8988T (cell line): ENCODE measurements around the gene NUP50.
"Not testable (repeated sequence)": the region's sequence is repeated elsewhere in the genome, so short reads cannot be mapped to it uniquely, and the experiment has no call there.

ENCODE experiments used
- DNase-seq: peaks from one replicate; pipeline ENCODE4 v3.0.0; 2011

Gene NUP50

DNA sequence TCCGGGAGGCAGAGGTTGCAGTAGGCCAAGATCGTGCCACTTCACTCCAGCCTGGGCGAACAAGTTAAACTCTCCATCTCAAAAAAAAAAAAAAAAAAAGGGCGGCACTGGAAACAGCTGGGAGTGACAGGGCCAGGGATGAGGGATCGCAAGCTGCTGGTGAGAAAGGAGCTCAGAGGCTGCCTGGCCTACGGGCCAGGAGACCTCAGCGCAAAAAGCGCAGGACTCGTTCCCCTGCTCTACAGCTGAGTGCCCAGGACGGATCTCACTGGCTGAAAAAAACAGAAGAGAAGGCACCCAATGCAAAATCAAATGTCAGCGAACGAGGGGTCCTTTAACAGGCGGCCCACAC lies 650 bp upstream of the NUP50 start:
- DNase-seq: no peak

DNA sequence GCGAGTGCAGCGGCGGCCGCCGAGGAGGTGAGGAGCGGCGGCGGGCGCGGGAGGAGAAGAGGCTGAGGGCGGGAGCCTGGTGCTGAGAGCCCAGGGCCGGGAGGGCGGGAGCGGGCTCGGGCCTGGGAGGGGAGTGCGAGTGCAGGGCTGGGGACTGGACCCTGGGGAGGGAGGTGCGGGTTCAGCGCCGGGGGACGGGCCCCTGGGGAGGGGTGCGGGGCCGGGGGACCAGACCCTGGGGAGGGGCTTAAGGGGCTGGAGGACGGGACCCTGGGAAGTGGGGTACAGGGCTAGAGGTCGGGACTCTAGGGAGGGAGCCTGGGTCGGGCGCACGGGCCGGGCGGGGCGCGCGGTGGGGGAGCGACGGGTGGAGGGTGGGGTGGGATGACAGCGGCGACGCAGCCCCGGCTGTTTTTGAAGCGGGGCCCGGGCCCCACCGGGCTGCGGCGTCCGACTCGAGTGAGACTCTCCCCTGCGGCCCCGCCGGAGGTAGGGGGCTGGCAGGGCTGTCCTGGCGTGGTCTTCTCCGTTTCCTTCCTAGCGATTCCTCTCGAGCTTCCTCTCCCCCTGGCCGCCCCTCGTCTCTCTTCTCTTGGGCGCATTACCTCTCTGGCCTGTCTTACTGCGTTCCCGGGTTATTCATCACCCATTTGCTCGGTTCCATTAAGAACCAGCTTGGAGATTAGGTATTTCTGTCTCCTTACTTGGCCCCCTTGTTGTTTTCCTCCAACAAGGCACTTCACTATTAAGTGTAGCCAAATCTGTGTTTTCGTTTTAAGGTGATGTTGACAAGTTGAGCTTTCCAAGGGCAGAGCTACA lies 754 bp downstream of the NUP50 start:
- DNase-seq: no peak

DNA sequence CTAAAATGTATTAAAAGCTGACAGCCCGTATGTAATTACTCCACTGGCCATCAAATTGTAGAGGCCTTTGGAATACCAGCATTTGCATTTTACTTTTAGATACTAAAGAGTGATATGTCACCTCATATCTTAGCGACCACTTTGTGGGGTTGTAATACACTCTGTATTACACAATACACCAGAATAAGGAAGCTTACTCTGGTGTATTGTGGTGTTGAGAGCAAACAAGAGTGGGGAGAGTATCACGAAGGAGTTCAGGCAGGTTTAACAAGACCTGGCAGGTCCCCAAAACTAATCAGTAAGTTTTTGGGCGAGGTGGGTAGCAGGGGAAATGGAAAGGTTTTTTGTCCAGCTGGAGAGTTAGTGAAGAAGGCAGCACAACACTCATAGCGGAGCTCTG lies 3.2 kb downstream of the NUP50 start:
- no peak for DNase-seq

DNA sequence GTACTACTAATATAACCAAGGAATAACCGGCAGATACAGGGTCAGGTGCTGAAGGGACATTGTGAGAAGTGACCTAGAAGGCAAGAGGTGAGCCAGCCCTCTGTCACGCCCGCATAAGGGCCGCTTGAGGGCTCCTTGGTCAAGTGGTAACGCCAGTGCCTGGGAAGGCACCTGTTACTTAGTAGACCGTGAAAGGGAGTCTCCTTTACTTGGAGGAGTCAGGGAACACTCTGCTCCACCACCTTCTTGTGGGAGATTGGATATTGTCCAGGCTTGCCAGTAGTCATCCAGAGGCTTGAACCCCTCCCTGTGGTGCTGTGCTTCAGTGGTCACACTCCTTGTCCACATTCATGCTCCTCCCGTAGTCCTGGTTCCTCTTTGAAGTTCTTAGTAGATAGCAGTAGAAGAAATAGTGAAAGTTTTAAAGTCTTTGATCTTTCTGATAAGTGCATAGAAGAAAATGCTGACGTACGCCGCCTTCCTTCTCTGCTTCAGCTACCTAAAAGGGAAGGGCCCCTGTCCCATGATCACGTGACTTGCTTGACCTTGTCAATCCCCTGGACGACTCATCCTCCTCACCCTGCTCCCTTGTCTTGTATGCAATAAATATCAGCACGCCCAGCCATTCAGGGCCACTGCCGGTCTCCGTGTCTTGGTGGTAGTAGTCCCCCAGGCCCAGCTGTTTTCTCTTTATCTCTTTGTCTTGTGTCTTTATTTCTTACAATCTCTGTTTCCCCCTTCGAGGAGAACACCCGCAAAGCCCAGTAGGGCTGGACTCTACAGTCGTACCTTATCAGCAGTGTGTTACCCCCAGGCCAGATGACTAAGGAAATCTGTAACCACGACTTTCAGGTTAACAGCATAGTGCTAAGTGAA lies 6.1 kb downstream of the NUP50 start:
- no peak for DNase-seq

DNA sequence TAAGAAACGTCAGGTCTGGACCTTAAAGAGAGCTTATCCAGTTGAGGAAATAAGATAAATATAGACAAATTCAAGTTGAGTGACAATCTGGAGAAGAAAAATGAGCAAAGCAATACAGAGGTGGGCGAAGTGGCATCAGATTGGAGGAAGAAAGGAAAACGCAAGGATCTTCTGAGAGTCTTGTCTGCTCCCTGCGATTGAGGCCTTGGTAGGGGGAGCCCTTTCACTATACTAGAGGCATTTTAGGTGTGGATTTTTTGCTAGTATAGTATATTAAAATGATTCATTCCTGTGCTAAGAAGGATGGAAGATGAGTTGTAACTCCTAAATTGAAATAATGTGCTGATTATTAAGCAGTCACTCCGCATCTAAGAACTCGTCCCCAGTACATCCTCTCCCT lies 8.1 kb downstream of the NUP50 start:
- no peak for DNase-seq

DNA sequence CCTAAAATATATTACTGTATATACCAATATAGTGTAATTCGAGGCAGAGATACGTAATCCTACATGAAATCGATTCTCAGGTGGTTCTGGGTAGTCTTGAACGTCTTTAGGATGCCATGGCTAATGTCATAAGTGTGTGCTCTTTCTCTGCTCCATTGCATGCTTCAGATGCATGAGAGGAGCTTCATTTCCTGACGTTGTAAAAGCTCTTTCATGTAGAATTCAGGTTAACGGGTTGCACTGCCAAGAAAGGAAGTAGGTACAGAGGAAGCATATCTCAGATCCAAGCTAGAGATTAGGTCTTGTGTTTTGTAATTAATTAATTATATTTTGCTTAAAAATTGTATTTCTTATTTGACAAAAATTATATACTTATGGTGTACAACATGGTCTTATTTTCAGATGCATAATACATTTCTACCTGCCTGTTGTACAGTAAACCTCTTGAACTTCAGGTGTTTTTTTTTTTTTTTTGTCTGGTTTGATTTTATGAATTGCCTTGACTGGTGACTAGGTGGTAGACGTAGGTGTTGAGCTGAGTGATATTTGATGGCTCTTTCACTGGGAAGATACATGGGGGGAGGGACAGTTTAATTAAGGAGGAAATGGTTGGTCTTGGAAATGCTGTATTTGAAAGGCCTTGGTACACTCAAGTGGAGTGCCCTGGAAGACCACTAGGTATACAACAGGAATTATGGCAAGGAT lies 9.3 kb downstream of the NUP50 start:
- DNase-seq: no peak

DNA sequence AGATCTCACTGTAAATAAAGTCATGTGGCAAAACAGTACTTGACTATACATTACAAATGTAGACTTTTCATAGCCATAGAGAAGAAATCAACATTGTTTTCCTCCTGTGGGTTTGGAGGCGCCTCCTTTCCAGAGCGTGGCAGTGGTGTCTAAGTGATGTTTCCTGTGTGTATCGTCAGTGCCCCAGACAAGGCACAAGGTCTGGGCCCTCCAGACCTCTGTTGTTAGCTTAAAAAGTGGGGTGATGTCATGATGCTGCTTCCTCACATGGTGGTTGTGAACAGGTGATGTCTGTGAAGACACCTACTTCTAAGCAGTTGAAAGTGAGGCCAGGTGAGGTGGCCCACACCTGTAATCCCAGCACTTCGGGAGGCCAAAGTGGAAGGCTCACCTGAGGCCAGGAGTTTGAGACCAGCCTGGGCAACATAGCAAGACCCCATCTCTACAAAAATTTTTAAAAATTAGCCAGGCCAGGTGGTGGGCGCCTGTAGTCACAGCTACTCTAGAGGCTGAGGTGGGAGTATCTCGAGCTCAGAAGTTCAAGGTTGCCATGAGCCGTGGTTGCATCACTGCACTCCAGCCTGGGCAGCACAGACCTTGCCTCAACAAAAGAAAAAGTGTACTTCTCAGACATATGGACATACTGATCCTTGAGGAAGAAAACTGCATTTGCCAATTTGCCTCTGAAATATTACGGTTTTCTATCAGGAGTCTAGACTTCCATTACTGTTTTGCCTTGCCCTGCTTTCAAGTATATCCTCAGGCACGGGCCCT lies 15.7 kb downstream of the NUP50 start:
- no peak for DNase-seq

DNA sequence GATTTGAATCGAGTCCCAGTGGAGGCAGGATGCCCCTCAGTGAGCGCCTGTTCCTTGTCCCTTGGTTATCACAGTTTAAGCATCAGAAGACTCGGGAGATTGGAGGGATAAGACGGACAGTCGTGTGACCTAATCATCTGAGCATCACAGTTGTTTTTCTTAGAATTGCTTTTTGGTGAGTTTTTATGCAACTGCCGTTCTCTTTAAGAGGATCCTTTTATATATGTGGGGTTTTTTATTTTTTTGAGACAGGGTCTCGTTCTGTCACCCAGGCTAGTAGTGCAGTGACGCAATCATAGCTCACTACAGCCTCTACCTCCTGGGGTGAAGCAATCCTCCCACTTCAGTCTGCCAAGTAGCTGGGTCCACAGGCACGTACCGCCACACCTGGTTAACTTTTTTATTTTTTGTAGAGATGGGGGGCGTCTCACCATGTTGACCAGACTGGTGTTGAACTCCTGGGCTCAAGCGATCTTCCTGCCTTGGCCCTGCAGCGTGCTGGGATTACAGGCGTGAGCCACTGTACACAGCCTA lies 16.5 kb downstream of the NUP50 start:
- DNase-seq: no peak

DNA sequence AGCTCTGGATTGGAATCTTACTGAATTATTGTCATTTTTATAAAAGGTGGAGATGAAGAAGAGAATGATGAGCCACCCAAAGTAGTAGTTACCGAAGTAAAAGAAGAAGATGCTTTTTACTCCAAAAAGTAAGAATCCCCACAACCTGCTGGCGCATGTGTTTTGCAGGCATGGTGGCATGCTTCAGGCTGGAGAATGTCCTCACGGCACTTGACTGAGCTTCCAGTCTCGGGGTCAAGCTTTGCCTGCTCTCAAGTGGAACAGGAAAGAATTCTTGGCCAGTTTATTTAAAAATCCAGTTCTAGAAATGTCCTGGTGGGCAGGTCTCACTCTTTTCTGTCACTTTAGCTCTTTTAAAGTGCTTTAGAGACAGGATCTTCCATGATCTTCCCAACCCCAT lies 17.5 kb downstream of the NUP50 start:
- DNase-seq: no peak

DNA sequence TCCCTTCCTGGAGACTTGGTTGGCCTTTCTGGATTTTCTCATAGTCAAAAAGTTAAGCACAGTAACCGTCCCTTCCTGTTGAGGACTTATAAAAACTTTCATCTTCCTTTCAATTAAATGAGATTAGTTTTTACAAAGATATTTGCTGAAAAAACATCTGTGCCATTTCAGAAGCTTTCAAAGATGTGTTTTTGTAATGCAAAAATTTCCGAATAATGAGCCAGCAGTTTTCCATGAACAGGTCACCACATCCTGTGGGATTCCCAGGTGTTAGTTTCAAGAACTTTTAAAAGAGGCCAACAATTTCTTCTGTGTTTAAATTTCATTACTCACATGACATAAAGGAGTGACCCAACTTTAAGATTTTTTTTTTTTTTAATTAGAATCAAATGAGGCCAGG lies 18.0 kb downstream of the NUP50 start:
- no peak for DNase-seq

DNA sequence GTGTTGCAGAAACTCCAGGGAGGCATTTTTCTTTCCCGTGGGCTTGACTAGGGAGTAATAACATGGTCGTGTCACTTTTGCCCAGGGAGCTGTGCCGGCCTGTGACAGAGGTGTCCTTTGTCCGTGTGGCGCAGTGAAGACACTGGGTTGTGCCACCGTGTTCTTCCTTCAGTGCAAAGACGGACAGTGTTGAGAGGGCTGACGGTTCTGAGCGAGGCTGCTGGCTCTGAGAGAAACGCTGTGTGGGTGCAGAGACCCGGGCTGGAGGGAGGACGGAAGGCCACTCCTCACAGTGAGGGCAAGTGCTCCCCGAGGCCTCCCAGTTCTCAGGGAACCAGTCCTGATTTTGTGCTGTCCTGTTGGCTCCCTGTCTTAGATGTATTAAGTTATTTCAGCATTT lies 20.2 kb downstream of the NUP50 start:
- DNase-seq: no peak

DNA sequence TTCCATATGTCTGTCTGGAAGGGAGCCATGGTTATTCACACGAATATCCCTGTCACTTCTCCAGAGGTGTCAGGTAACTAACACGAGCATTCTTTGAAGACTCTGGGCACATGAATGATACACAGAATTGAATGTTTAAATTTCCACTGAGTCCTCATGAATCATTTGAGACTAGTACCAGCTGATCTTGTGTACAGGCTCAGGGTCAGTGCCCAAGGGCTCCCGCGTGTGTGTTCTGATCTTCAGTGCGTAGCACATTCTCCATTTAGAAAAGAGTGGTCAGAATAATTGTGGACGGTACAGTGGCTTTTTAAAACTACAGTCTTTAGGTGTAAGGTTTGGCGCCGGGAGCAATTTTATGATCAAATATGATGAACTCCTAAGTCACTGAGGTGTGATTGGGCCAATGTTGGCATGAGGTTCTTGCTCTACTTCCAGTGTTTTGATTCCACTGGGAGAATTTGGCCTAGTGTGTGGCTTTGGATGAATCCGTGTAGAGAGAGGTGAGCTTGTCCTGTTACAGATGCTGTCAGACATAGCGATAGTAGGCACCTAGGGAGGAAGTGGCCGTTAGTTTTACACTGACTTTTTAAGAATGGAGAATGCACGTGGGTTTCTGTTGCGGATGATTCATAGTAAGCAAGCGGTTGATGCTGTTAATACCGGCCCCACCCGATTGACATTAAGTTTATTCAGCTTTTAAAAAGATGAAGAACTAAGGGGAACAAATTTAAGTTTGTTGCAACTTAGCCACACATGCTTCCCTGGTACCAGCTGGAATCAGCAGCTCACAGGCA lies 22.2 kb downstream of the NUP50 start:
- DNase-seq: no peak

DNA sequence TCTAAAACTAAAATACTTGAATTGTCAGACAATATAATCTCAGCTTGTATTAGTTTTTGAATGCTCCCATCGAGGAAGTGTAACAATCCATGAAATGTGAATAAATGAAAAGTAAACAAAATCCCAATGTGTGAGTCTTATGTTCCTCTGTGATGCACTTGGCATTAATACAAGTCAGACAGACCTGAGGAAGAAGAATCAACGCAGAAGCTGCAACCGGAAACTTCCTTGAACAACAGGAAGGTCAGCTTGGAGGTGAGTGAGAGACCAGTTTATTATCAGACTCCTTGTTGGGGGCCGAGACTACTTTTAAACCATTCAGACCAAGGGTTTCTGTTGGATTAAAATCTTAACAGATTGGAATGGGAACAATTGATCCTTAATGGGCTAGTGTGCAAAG lies 24.2 kb downstream of the NUP50 start:
- no peak for DNase-seq

DNA sequence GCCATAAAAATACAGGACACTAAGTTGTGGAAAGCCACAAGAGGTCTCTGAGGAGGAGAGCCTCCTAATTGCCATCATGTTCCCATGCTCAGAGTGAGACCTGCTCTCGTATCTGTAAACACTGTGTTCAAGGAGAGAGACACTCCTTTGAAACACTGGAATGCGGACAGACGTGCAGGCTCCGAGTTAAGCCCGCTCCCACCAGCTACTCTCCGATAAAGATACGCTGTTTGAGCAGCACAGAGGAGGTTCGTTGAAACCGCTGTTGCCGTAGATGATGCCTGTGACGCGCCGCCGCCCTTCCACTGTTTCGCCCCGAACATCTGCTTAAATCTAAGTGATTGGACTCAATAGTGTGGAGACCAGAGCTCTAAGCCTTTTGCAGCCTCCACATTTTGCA lies 25.1 kb downstream of the NUP50 start:
- DNase-seq: no peak

DNA sequence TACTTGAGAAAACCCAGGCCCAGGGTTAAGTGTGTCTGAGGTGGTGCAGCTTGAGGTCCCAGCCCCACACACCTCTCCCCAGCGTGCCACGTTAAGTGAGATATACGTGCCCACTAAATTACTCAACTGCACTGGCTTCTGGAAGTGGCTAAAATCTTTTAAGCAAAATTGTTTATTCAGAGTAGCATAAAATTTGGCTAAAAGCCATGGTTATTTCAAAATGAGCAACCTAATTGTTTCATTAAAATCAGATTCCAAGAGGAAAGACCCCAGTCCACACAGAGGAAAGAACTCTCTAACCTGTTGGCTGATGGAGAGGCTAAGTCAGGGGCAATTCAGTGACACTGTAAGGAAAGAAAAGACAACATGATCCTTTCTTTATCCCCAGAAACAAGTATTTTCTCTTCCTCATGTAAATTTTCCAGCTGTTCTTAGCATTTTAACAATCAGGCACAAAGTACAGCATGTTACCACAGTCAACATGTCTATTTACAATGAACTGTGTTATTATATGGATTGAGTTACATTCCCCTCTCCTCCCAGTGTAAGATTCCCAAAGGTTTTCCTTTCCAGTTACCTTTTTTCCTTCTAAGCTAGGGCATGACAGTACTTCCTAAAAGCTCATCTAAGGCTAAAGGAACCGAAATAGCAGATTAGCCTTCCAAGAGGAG lies 26.6 kb downstream of the NUP50 start:
- DNase-seq: no peak

DNA sequence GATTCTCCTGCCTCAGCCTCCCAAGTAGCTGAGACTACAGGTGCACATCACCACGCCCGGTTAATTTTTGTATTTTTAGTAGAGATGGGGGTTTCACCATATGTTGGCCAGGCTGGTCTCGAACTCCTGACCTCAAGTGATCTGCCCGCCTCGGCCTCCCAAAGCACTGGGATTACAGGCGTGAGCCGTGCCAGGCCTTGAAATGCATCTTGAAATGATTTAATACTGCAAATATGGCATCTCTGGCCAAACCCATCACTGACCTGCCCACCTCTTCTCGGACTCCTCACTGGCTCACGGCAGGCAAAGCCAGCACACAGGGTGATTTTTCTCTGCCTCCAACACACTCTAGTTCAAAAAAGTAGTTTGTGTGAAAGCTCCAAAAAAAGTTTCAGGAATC lies 28.0 kb downstream of the NUP50 start:
- not testable (repeated sequence) for DNase-seq

DNA sequence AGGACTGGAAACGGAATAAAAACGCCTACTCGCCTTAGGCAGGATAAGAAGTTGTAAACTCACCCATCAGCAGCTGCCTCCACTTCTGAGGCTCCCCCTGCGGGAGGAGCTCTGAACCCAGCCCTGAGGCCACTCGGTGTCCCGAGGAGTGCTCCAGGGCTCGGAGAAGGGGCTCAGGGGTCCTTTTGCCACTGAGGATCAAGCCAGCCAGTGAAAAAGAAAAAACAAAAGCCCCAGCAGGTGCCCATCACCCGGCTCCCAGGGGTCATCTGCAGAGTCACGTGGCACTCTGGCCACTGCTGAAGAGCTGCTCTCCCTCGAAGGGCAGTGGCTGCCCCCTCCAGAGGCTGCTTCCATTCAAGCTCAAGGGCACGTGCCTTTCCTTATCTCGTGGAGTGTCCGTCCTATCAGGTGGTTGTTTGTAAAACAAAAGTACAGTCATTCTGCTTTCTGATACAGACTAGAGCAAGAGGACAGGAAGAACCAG lies 29.0 kb downstream of the NUP50 start:
- DNase-seq: no peak

DNA sequence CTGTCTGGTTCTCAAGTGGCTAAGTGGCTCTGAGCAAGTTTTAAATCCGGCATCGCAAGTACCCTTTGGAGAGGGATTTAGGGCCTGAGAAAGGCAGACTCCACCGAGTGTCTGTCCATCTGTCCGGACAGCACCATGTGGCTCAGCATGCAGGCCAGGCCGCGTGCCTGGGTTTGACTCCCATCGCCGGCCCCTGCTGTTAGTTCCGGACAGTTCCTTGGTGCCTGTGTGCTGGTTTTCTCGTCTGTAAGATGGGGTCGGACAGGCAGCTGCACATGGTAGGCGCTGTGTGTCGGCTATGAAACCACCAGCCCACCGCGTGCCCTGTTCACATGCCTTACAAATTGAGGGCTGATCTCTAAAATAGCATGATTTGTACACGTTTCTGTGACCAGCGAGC lies 31.0 kb downstream of the NUP50 start:
- DNase-seq: no peak

DNA sequence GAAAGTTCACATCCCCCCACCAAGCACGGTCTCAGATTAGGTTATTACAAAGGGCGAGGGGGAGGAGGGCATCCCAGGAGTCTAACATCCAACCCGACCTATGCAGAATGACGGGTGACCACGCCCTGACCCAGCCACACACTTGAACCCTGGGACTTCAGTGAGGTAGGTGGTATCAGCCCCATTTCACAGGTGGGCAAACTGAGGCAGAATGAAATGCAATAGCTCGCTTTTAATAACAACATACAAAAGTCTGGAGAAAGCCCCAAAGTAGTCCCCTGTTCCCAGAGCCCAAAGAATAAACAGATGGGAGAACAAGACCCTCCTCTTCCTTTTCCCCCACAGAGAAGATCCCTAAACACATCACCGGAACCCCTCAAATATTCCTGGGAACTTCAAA lies 31.9 kb downstream of the NUP50 start:
- no peak for DNase-seq

DNA sequence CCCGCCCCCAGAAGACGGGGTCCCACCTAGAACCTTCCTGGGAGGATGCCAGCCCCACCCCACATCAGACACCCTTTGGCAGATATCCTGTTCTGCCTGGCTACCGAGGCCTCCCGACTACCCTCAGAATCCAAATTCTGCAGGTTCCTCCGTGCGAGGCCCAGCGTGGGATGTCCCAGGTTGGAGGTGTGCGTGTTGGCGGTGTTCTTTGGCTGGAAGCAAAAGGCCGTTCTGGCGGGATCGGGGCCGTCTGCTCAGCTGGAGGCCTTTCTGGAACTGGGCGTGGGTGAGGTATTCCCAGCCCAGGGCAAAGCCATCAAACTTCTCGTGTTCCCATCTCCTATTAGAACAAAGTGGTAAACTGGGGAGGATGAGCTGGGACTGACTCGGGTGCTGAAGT lies 32.6 kb downstream of the NUP50 start:
- no peak for DNase-seq
